Upper lobe of left lung (tissue), 6 donors: ENCODE data around the gene STK17B. TPM values are rescaled to one million over a fixed set of nuclear protein-coding genes. Genes with fewer than 3 reads are reported as not detected.

ENCODE experiments used
- ATAC-seq, 2 donors: fragments of 200-7000 bp; cut with Tn5 transposase; one replicate each; pipeline ENCODE4 v1.9.1; 2022; ENCODE audit warnings: mild to moderate bottlenecking in 2 of 2, moderate library complexity in 2 of 2; ENCODE audit not compliant: low FRiP score in 2 of 2
- DNase-seq, 2 donors: peaks; one replicate each; pipeline ENCODE4 v3.0.0-alpha.2; 2019 to 2020
- H3K27ac ChIP-seq, 4 donors: fragments of 200-600 bp; sonication (generic); one replicate each; pipeline ENCODE4 v1.5.1; 2016 to 2019
- H3K27me3 ChIP-seq, 4 donors: fragments of 200-600 bp; sonication (generic); one replicate each; pipeline ENCODE4 v1.5.1; 2017 to 2019
- H3K36me3 ChIP-seq, 4 donors: fragments of 200-600 bp; sonication (generic); one replicate each; pipeline ENCODE4 v1.5.1; 2016 to 2019
- H3K4me1 ChIP-seq, 4 donors: fragments of 200-600 bp; sonication (generic); one replicate each; pipeline ENCODE4 v1.5.1; 2018 to 2019
- H3K4me3 ChIP-seq, 4 donors: fragments of 200-600 bp; sonication (generic); one replicate each; pipeline ENCODE4 v1.5.1; 2017 to 2019; ENCODE audit warnings: mild to moderate bottlenecking in 2 of 4, moderate library complexity in 1 of 4
- H3K9me3 ChIP-seq, 4 donors: fragments of 200-600 bp; sonication (generic); one replicate each; pipeline ENCODE4 v1.5.1; 2018 to 2019
- CTCF ChIP-seq, 6 experiments: fragments of 450-650 bp in 4 of 6; fragments of 200-600 bp in 2 of 6; sonication (generic) in 2 of 6; IDR thresholded peaks; one replicate each; pipeline ENCODE4 v1.5.1; 2016 to 2019; ENCODE audit warnings: antibody characterized with exemption in 6 of 6
- EP300 ChIP-seq, 4 donors: sonication (generic); formaldehyde crosslinking; IDR thresholded peaks; one replicate each; pipeline ENCODE4 v1.5.1; 2017; ENCODE audit warnings: antibody characterized with exemption in 4 of 4, control low read depth in 2 of 4
- POLR2A ChIP-seq, 4 donors: fragments of 450-650 bp; IDR thresholded peaks; one replicate each; pipeline ENCODE4 v1.5.1; 2016 to 2017; ENCODE audit warnings: antibody characterized with exemption in 4 of 4, mild to moderate bottlenecking in 2 of 4
- POLR2AphosphoS5 ChIP-seq, 2 donors: sonication (generic); formaldehyde crosslinking; IDR thresholded peaks; one replicate each; pipeline ENCODE4 v1.5.1; 2017; ENCODE audit warnings: antibody characterized with exemption in 2 of 2
- WGBS, 2 donors: methylation state at CpG; one replicate each; pipeline ENCODE4 v1.1.5; 2017 to 2018; 5-methylcytosine and 5-hydroxymethylcytosine counted together
- total RNA-seq, 6 donors: library from RNA; depleted of rRNA in 4 of 6; stranded (reverse); fragments of >200 nt in 4 of 6; gene quantifications; one replicate each; pipeline versions ENCODE4 v1.1.0 to v1.2.1, GENCODE V29; 2016 to 2021
- donor health status: DM: no; HTN: no; CAD: no; lungs with moderate emphysema.
- donor health status: DM: no; HTN: yes; CAD: no; lungs with severe emphysema.

STK17B gene
- total RNA-seq, 6 donors from 2014 or later: 19.3 to 120 (median 53.4) TPM

GRCh38 chr2:196128749-196129148 lies 42.6 kb downstream of the STK17B start:
- Histone ChIP-seq H3K4me3 (no peak overlapping the region), H3K36me3 (no peaks in the 10 kb centered on the region), H3K27me3 (no peaks in the 10 kb centered on the region), H3K9me3 (peaks cover 13 to 56% (median 50%) of the 10 kb centered on the region in 4 donors), H3K4me1 (no peaks in the 10 kb centered on the region), H3K27ac (no peak overlapping the region)
- 80 to 88% methylated on average over 1 of the region's 1 CpG for WGBS, 2 donors
- ATAC-seq (no peak), DNase-seq (no peak)
- TF ChIP-seq POLR2AphosphoS5 (IDR thresholded peaks at IDR 0.05): no peak
- no peak for TF ChIP-seq CTCF (IDR thresholded peaks at IDR 0.05)
- no peak for TF ChIP-seq EP300 (IDR thresholded peaks at IDR 0.05)
- no peak for TF ChIP-seq POLR2A (IDR thresholded peaks at IDR 0.05)

- Histone ChIP-seq H3K36me3 (no peaks in the 10 kb centered on the region), H3K27ac (no peak overlapping the region), H3K4me3 (no peak overlapping the region), H3K9me3 (peaks cover 8 to 27% (median 23%) of the 10 kb centered on the region in 4 donors), H3K4me1 (no peaks in the 10 kb centered on the region), H3K27me3 (no peaks in the 10 kb centered on the region)
- 45 to 61% methylated on average over 2 of the region's 2 CpGs for WGBS, 2 donors
- no peak for ATAC-seq
- DNase-seq: no peak
- TF ChIP-seq EP300 (IDR thresholded peaks at IDR 0.05) (no peak), CTCF (IDR thresholded peaks at IDR 0.05) (no peak), POLR2A (IDR thresholded peaks at IDR 0.05) (no peak), POLR2AphosphoS5 (IDR thresholded peaks at IDR 0.05) (no peak)
These were observed 45.8 kb downstream of the STK17B start for GRCh38 chr2:196125596-196125995.

GRCh38 chr2:196123679-196124373 lies 47.6 kb downstream of the STK17B start:
- no peaks in the 10 kb centered on the region for H3K36me3 ChIP-seq
- H3K27ac ChIP-seq: no peak overlapping the region
- H3K4me3 ChIP-seq: no peak overlapping the region
- ATAC-seq (no peak), DNase-seq (no peak)
- 82 to 88% methylated on average over 6 of the region's 6 CpGs for WGBS, 2 donors
- H3K4me1 ChIP-seq: no peaks in the 10 kb centered on the region
- H3K9me3 ChIP-seq: peaks cover 0 to 11% (median 8%) of the 10 kb centered on the region in 4 donors
- no peak for TF ChIP-seq POLR2AphosphoS5 (IDR thresholded peaks at IDR 0.05)
- no peaks in the 10 kb centered on the region for H3K27me3 ChIP-seq

GRCh38 chr2:196119926-196120325 lies 51.5 kb downstream of the STK17B start:
- ATAC-seq: no peak
- 83 to 88% methylated on average over 3 of the region's 3 CpGs for WGBS, 2 donors

GRCh38 chr2:196117214-196117705 lies 54.1 kb downstream of the STK17B start:
- Histone ChIP-seq H3K9me3 (no peaks in the 10 kb centered on the region), H3K4me3 (no peak overlapping the region), H3K27me3 (no peaks in the 10 kb centered on the region), H3K4me1 (peaks cover 0 to 4% (median 0%) of the 10 kb centered on the region in 4 donors), H3K27ac (no peak overlapping the region), H3K36me3 (no peaks in the 10 kb centered on the region)
- no peak for ATAC-seq
- 94 to 95% methylated on average over 4 of the region's 4 CpGs for WGBS, 2 donors
- no peak for DNase-seq
- TF ChIP-seq POLR2A (IDR thresholded peaks at IDR 0.05) (no peak), EP300 (IDR thresholded peaks at IDR 0.05) (no peak), CTCF (IDR thresholded peaks at IDR 0.05) (no peak), POLR2AphosphoS5 (IDR thresholded peaks at IDR 0.05) (no peak)

More at GRCh38 chr2:196119926-196120325, 51.5 kb downstream of the STK17B start:
- H3K27ac ChIP-seq: no peak overlapping the region
- no peaks in the 10 kb centered on the region for H3K9me3 ChIP-seq
- no peak for TF ChIP-seq CTCF (IDR thresholded peaks at IDR 0.05)
- no peak for TF ChIP-seq EP300 (IDR thresholded peaks at IDR 0.05)
- TF ChIP-seq POLR2A (IDR thresholded peaks at IDR 0.05): no peak
- no peak for TF ChIP-seq POLR2AphosphoS5 (IDR thresholded peaks at IDR 0.05)
- DNase-seq: no peak
- H3K27me3 ChIP-seq: no peaks in the 10 kb centered on the region
- H3K36me3 ChIP-seq: no peaks in the 10 kb centered on the region
- H3K4me1 ChIP-seq: no peaks in the 10 kb centered on the region
- H3K4me3 ChIP-seq: no peak overlapping the region
